ENCODE results near the gene USP32.
"Not testable (repeated sequence)": the region's sequence is repeated elsewhere in the genome, so short reads cannot be mapped to it uniquely, and the experiment has no call there.

USP32 gene

GRCh38 chr17:60208302-60208701 lies 183.6 kb downstream of the USP32 start:
- H3K4me2 ChIP-seq (ENCODE audit: low read length); H3K27me3 ChIP-seq (ENCODE audit: control insufficient read depth, insufficient read depth, low read length); H3K4me1 ChIP-seq; H3K79me2 ChIP-seq; H3K36me3 ChIP-seq (ENCODE audit: control insufficient read depth, insufficient read depth, low read length); H2AFZ ChIP-seq; H3K9me3 ChIP-seq (ENCODE audit: control insufficient read depth, low read length); H3K27ac ChIP-seq; H3K9ac ChIP-seq; H3K4me3 ChIP-seq (ENCODE audit: low read depth, low read length): not testable (repeated sequence)

- not testable (repeated sequence) for H2AFZ ChIP-seq; H3K4me1 ChIP-seq; H3K27me3 ChIP-seq (ENCODE audit: control insufficient read depth, insufficient read depth, low read length); H3K36me3 ChIP-seq (ENCODE audit: control insufficient read depth, insufficient read depth, low read length); H3K9ac ChIP-seq; H3K79me2 ChIP-seq; H3K9me3 ChIP-seq (ENCODE audit: control insufficient read depth, low read length); H3K27ac ChIP-seq; H3K4me3 ChIP-seq (ENCODE audit: low read depth, low read length); H3K4me2 ChIP-seq (ENCODE audit: low read length)
These were observed 186.2 kb downstream of the USP32 start for GRCh38 chr17:60205782-60206181.

- not testable (repeated sequence) for H3K27ac ChIP-seq; H3K4me3 ChIP-seq (ENCODE audit: low read depth, low read length); H2AFZ ChIP-seq; H3K79me2 ChIP-seq; H3K36me3 ChIP-seq (ENCODE audit: control insufficient read depth, insufficient read depth, low read length); H3K9ac ChIP-seq; H3K4me1 ChIP-seq; H3K9me3 ChIP-seq (ENCODE audit: control insufficient read depth, low read length); H3K27me3 ChIP-seq (ENCODE audit: control insufficient read depth, insufficient read depth, low read length); H3K4me2 ChIP-seq (ENCODE audit: low read length)
These were observed 193.3 kb downstream of the USP32 start for GRCh38 chr17:60198630-60199029.

- H3K4me1 ChIP-seq; H2AFZ ChIP-seq; H3K79me2 ChIP-seq; H3K36me3 ChIP-seq (ENCODE audit: control insufficient read depth, insufficient read depth, low read length); H3K27ac ChIP-seq; H3K9ac ChIP-seq; H3K9me3 ChIP-seq (ENCODE audit: control insufficient read depth, low read length); H3K4me3 ChIP-seq (ENCODE audit: low read depth, low read length); H3K4me2 ChIP-seq (ENCODE audit: low read length); H3K27me3 ChIP-seq (ENCODE audit: control insufficient read depth, insufficient read depth, low read length): not testable (repeated sequence)
These were observed 197.8 kb downstream of the USP32 start for GRCh38 chr17:60194141-60194540.

GRCh38 chr17:60193482-60193881 lies 198.5 kb downstream of the USP32 start:
- Histone ChIP-seq H2AFZ (no peak overlapping the region), H3K9ac (no peak overlapping the region), H3K4me3 (ENCODE audit: low read depth, low read length) (no peak overlapping the region), H3K27ac (no peak overlapping the region), H3K79me2 (no peaks in the 10 kb centered on the region), H3K36me3 (ENCODE audit: control insufficient read depth, insufficient read depth, low read length) (no peaks in the 10 kb centered on the region), H3K27me3 (ENCODE audit: control insufficient read depth, insufficient read depth, low read length) (no peaks in the 10 kb centered on the region), H3K4me1 (no peaks in the 10 kb centered on the region), H3K9me3 (ENCODE audit: control insufficient read depth, low read length) (no peaks in the 10 kb centered on the region), H3K4me2 (ENCODE audit: low read length) (no peak overlapping the region)
- TF ChIP-seq CTCF (IDR thresholded peaks at IDR 0.05), result no peak

- H3K27ac ChIP-seq; H3K9ac ChIP-seq; H2AFZ ChIP-seq; H3K4me1 ChIP-seq; H3K4me3 ChIP-seq (ENCODE audit: low read depth, low read length); H3K4me2 ChIP-seq (ENCODE audit: low read length); H3K9me3 ChIP-seq (ENCODE audit: control insufficient read depth, low read length); H3K79me2 ChIP-seq; H3K27me3 ChIP-seq (ENCODE audit: control insufficient read depth, insufficient read depth, low read length); H3K36me3 ChIP-seq (ENCODE audit: control insufficient read depth, insufficient read depth, low read length): not testable (repeated sequence)
These were observed 198.9 kb downstream of the USP32 start for GRCh38 chr17:60193032-60193431.

- H3K79me2 ChIP-seq; H3K9ac ChIP-seq; H2AFZ ChIP-seq; H3K27ac ChIP-seq; H3K4me3 ChIP-seq (ENCODE audit: low read depth, low read length); H3K4me2 ChIP-seq (ENCODE audit: low read length); H3K27me3 ChIP-seq (ENCODE audit: control insufficient read depth, insufficient read depth, low read length); H3K4me1 ChIP-seq; H3K36me3 ChIP-seq (ENCODE audit: control insufficient read depth, insufficient read depth, low read length); H3K9me3 ChIP-seq (ENCODE audit: control insufficient read depth, low read length): not testable (repeated sequence)
These were observed 201.9 kb downstream of the USP32 start for GRCh38 chr17:60190032-60190431.

GRCh38 chr17:60188759-60189158 lies 203.2 kb downstream of the USP32 start:
- Histone ChIP-seq H3K4me1 (no peaks in the 10 kb centered on the region), H3K9me3 (ENCODE audit: control insufficient read depth, low read length) (no peaks in the 10 kb centered on the region), H3K9ac (no peak overlapping the region), H2AFZ (no peak overlapping the region), H3K27me3 (ENCODE audit: control insufficient read depth, insufficient read depth, low read length) (no peaks in the 10 kb centered on the region), H3K27ac (no peak overlapping the region), H3K36me3 (ENCODE audit: control insufficient read depth, insufficient read depth, low read length) (no peaks in the 10 kb centered on the region), H3K79me2 (no peaks in the 10 kb centered on the region), H3K4me2 (ENCODE audit: low read length) (no peak overlapping the region), H3K4me3 (ENCODE audit: low read depth, low read length) (no peak overlapping the region)
- TF ChIP-seq CTCF (IDR thresholded peaks at IDR 0.05), result no peak

- not testable (repeated sequence) for H3K36me3 ChIP-seq (ENCODE audit: control insufficient read depth, insufficient read depth, low read length); H3K9ac ChIP-seq; H3K4me3 ChIP-seq (ENCODE audit: low read depth, low read length); H3K27ac ChIP-seq; H3K4me2 ChIP-seq (ENCODE audit: low read length); H3K79me2 ChIP-seq; H3K27me3 ChIP-seq (ENCODE audit: control insufficient read depth, insufficient read depth, low read length); H3K9me3 ChIP-seq (ENCODE audit: control insufficient read depth, low read length); H2AFZ ChIP-seq; H3K4me1 ChIP-seq
These were observed 204.8 kb downstream of the USP32 start for GRCh38 chr17:60186846-60187745.

All from parathyroid adenoma (tissue), 2 donors.